GM23248 (cell line): ENCODE results near the gene ABLIM1. TPM values are rescaled to one million over a fixed set of nuclear protein-coding genes. Genes with fewer than 3 reads are reported as not detected.

Source experiments
- DNase-seq: peaks from one replicate; pipeline ENCODE4 v3.0.0-alpha.2; 2015
- H2AFZ ChIP-seq: fragments of 200-600 bp; sonication (generic); 2 replicates; pipeline ENCODE4 v1.6.1; 2016; ENCODE audit warnings: antibody characterized with exemption
- H3F3A ChIP-seq: fragments of 200-600 bp; sonication (generic); 2 replicates; pipeline ENCODE4 v1.6.1; 2016; ENCODE audit warnings: mild to moderate bottlenecking, antibody characterized with exemption, mixed run types; ENCODE audit not compliant: insufficient read depth
- H3K27ac ChIP-seq: fragments of 200-600 bp; sonication (generic); 2 replicates; pipeline ENCODE4 v1.5.1; 2016; ENCODE audit warnings: mild to moderate bottlenecking
- H3K27me3 ChIP-seq: fragments of 200-600 bp; sonication (generic); replicated peaks from 2 replicates; pipeline ENCODE4 v1.6.1; 2016; ENCODE audit warnings: mild to moderate bottlenecking; ENCODE audit not compliant: insufficient read depth
- H3K36me3 ChIP-seq: fragments of 200-600 bp; sonication (generic); 2 replicates; pipeline ENCODE4 v1.6.1; 2016; ENCODE audit warnings: low read depth, mild to moderate bottlenecking
- H3K4me1 ChIP-seq: fragments of 200-600 bp; sonication (generic); 2 replicates; pipeline ENCODE4 v1.6.1; 2016; ENCODE audit warnings: mild to moderate bottlenecking; ENCODE audit not compliant: insufficient read depth
- H3K4me2 ChIP-seq: fragments of 200-600 bp; sonication (generic); one replicate; pipeline ENCODE4 v1.6.1; 2016; ENCODE audit warnings: mild to moderate bottlenecking; ENCODE audit not compliant: unreplicated experiment
- H3K4me3 ChIP-seq: fragments of 200-600 bp; sonication (generic); 2 replicates; pipeline ENCODE4 v1.5.1; 2016; ENCODE audit warnings: mild to moderate bottlenecking
- H3K79me2 ChIP-seq: fragments of 200-600 bp; sonication (generic); 2 replicates; pipeline ENCODE4 v1.6.1; 2016; ENCODE audit warnings: mild to moderate bottlenecking; ENCODE audit not compliant: insufficient read depth
- H3K9ac ChIP-seq: fragments of 200-600 bp; sonication (generic); 2 replicates; pipeline ENCODE4 v1.6.1; 2016; ENCODE audit warnings: mild to moderate bottlenecking
- H3K9me2 ChIP-seq: fragments of 200-600 bp; sonication (generic); 2 replicates; pipeline ENCODE4 v1.6.1; 2016; ENCODE audit warnings: mixed run types, mild to moderate bottlenecking, moderate library complexity; ENCODE audit not compliant: insufficient read depth
- H3K9me3 ChIP-seq: fragments of 200-600 bp; sonication (generic); one replicate; pipeline ENCODE4 v1.6.1; 2017; ENCODE audit warnings: low read depth
- H4K20me1 ChIP-seq: fragments of 200-600 bp; sonication (generic); 2 replicates; pipeline ENCODE4 v1.6.0; 2016; ENCODE audit not compliant: insufficient read depth
- EZH2 ChIP-seq: fragments of 200-600 bp; sonication (generic); IDR thresholded peaks from 2 replicates; pipeline ENCODE4 v1.6.1; 2018; ENCODE audit warnings: antibody characterized with exemption, mild to moderate bottlenecking; ENCODE audit not compliant: insufficient read depth, poor library complexity, severe bottlenecking
- EZH2phosphoT487 ChIP-seq: fragments of 200-600 bp; sonication (generic); IDR thresholded peaks from 2 replicates; pipeline ENCODE4 v1.6.1; 2018; ENCODE audit warnings: antibody characterized with exemption, moderate library complexity, mild to moderate bottlenecking, low read depth; ENCODE audit not compliant: insufficient read depth
- WGBS, 2 experiments: methylation state at CpG; one replicate each; pipeline ENCODE4 v1.1.6; 2015 to 2017; ENCODE audit warnings: low lambda C conversion rate in 2 of 2, low coverage in 1 of 2; ENCODE audit errors: missing lambda C conversion rate in 2 of 2; 5-methylcytosine and 5-hydroxymethylcytosine counted together
- in situ Hi-C: fragments of 300-500 bp; cut with MboI; formaldehyde crosslinking; loops from 2 replicates; pipeline ENCODE4 v1.15.0; 2020
- polyA plus RNA-seq: library from polyadenylated mRNA; unstranded; fragments of >200 nt; fragmentation: Nextera tagmentation; extraction: Ambion mirVana; gene quantifications from 2 replicates; pipeline ENCODE4 v1.2.1, GENCODE V29; 2016
- total RNA-seq: library from RNA; depleted of rRNA; stranded (reverse); fragments of >200 nt; shearing (Covaris generic); gene quantifications from 2 replicates; pipeline ENCODE4 v1.2.3, GENCODE V29; 2014

The ABLIM1 gene
- total and polyA plus RNA-seq, 2 experiments from 2014 or later, result 0.54 to 0.78 TPM

DNA sequence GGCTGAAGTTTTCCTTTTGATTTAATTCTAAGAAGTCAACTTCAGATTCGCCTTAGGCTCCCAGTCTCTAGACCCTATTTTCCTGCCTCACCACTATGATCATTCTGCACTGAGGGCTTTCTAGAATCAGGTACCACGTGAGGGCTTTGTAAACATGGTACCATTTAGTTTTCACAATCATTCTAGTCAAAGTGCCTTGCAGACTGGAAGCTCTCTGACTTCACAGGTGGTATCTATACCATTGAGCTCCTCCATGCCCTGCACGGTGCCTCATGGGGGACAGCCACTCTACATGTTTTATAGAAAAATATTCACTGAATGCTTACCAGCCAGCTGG is 106.5 kb downstream of the ABLIM1 start:
- H2AFZ ChIP-seq, result no peak overlapping the region
- no peak for TF ChIP-seq EZH2phosphoT487
- no peak for TF ChIP-seq EZH2
- in situ Hi-C loops, result loop anchor here (10.0 kb wide), 2 partner anchors 153 to 233 kb away; no protein-coding TSS in a partner anchor
- no peak overlapping the region for H3K27ac ChIP-seq
- no peaks in the 10 kb centered on the region for H3K9me3 ChIP-seq
- no peaks in the 10 kb centered on the region for H3K79me2 ChIP-seq
- H3F3A ChIP-seq, result no peaks in the 10 kb centered on the region
- H3K4me1 ChIP-seq, result no peaks in the 10 kb centered on the region
- H4K20me1 ChIP-seq, result no peaks in the 10 kb centered on the region
- H3K27me3 ChIP-seq, result peaks cover 14% of the 10 kb centered on the region
- no peaks in the 10 kb centered on the region for H3K9me2 ChIP-seq
- WGBS, 2 experiments, result 50 to 55% methylated on average over 3 of the region's 3 CpGs
- DNase-seq, result no peak
- H3K4me2 ChIP-seq, result no peak overlapping the region
- no peaks in the 10 kb centered on the region for H3K36me3 ChIP-seq
- H3K9ac ChIP-seq, result no peak overlapping the region
- H3K4me3 ChIP-seq, result no peak overlapping the region

DNA sequence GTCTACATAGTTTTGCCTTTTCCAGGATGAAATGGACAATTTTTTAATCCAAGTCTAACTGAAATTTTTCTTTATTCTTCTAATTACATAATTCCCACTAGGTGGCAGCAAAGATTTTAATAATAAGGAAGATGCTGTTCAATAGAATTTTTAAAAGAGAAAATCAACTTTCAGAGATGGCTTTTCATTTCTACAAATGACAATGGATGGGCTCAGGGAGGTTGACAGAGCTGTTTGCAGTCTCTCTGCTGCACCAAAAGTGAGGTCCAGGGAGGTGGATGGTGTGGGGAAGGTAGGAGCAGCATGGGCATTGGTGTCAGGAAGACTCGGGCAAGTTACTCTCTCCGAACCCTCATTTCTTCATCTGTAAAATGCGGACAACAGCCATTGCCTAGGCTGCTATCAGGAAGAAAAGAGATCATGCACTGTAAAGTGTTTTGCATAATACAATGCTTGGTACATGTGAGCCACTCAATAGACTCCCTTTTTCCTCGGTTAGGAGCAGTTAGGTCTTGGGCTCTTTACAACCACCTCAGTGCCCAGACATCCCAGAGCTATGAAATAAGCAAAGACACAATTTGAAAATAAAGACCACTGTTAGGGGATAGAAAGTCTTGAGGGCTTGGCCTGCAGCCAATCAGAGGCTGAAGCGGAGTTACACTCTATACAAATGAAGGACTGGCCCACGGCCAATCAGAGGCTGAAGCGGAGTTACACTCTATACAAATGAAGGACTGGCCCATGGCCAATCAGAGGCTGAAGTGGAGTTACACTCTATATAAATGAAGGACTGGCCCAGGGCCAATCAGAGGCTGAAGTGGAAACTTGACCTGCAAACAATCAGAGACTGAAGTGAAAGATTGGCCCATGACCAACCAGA is 107.1 kb downstream of the ABLIM1 start:
- no peaks in the 10 kb centered on the region for H3F3A ChIP-seq
- WGBS, 2 experiments, result 67% methylated on average over 7 of the region's 7 CpGs
- H3K9me2 ChIP-seq, result no peaks in the 10 kb centered on the region
- H3K9ac ChIP-seq, result no peak overlapping the region
- H3K27me3 ChIP-seq, result peaks cover 14% of the 10 kb centered on the region
- no peaks in the 10 kb centered on the region for H3K9me3 ChIP-seq
- no peaks in the 10 kb centered on the region for H3K79me2 ChIP-seq
- in situ Hi-C loops, result loop anchor here (10.0 kb wide), 2 partner anchors 154 to 234 kb away; no protein-coding TSS in a partner anchor
- H3K4me1 ChIP-seq, result no peaks in the 10 kb centered on the region
- no peak overlapping the region for H2AFZ ChIP-seq
- H3K36me3 ChIP-seq, result no peaks in the 10 kb centered on the region
- no peaks in the 10 kb centered on the region for H4K20me1 ChIP-seq
- no peak overlapping the region for H3K4me2 ChIP-seq
- TF ChIP-seq EZH2 (no peak), EZH2phosphoT487 (no peak)
- H3K27ac ChIP-seq, result no peak overlapping the region
- peak; percentile 73 for DNase-seq
- H3K4me3 ChIP-seq, result no peak overlapping the region

- in situ Hi-C loops, result no loop called here
- no peaks in the 10 kb centered on the region for H3K4me1 ChIP-seq
- 12 to 21% methylated on average over 5 of the region's 5 CpGs for WGBS, 2 experiments
These were observed 109.4 kb downstream of the ABLIM1 start for GRCh38 chr10:114548662-114549061.

DNA sequence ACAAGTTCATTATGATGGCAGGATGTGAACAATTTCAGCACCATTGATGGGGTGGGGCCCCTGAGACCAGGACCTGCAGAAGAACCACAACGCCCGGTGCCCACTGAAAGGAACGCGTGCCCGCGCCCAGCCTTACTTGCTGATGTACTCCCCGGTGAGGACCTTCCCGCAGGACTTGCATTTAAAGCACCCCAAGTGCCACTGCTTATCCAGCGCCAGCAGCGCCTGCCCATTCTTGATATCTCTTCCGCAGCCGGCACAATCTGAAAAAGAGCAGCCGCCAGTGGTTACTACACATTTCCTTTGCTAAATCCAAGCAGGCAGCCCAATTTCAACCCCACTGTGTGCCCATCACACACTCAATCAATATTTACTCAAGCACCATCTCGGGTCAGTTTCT is 110.6 kb downstream of the ABLIM1 start:
- no peak for DNase-seq
- Histone ChIP-seq H3K36me3 (no peaks in the 10 kb centered on the region), H3K9me2 (no peaks in the 10 kb centered on the region), H3K4me1 (no peaks in the 10 kb centered on the region), H3K27me3 (no peaks in the 10 kb centered on the region; the same call in 1 of the 2 replicates), H3F3A (no peaks in the 10 kb centered on the region), H3K4me3 (no peak overlapping the region), H4K20me1 (no peaks in the 10 kb centered on the region), H2AFZ (no peak overlapping the region), H3K9ac (no peak overlapping the region), H3K27ac (no peak overlapping the region), H3K79me2 (no peaks in the 10 kb centered on the region), H3K9me3 (no peaks in the 10 kb centered on the region), H3K4me2 (no peak overlapping the region)
- TF ChIP-seq EZH2phosphoT487 (no peak), EZH2 (no peak)
- WGBS, 2 experiments, result 92% methylated on average over 14 of the region's 14 CpGs
- in situ Hi-C loops, result no loop called here

More at GRCh38 chr10:114548662-114549061, 109.4 kb downstream of the ABLIM1 start:
- Histone ChIP-seq H3K36me3 (no peaks in the 10 kb centered on the region), H3K4me2 (no peak overlapping the region), H3K79me2 (no peaks in the 10 kb centered on the region), H3K27me3 (peaks cover 4% of the 10 kb centered on the region), H3K4me3 (no peak overlapping the region), H4K20me1 (no peaks in the 10 kb centered on the region), H3K9me3 (no peaks in the 10 kb centered on the region), H3F3A (no peaks in the 10 kb centered on the region), H2AFZ (no peak overlapping the region), H3K27ac (no peak overlapping the region), H3K9ac (no peak overlapping the region), H3K9me2 (no peaks in the 10 kb centered on the region)
- DNase-seq, result peak; percentile 55
- no peak for TF ChIP-seq EZH2
- TF ChIP-seq EZH2phosphoT487, result no peak
